HFF-Myc (cell line): ENCODE measurements around the gene DCTN1.

Experiments used
- DNase-seq: peaks from one replicate; pipeline ENCODE4 v3.0.0-alpha.2; 2011; ENCODE audit warnings: low read depth; ENCODE audit errors: extremely low read depth
- H3K4me3 ChIP-seq: replicated peaks from 2 replicates; pipeline ENCODE4 v1.5.1; 2011; ENCODE audit warnings: low read depth, mild to moderate bottlenecking, control low read depth, low read length
- TF ChIP-seq, protein P1 (sequence below): IDR thresholded peaks from 2 replicates; pipeline ENCODE4 v1.5.1; 2012; ENCODE audit warnings: mild to moderate bottlenecking, low read depth, low read length, control low read depth; ENCODE audit errors: missing control alignments

The DCTN1 gene

GRCh38 chr2:74384051-74384450, 3.9 kb upstream of the DCTN1 start:
- DNase-seq = no peak
- H3K4me3 ChIP-seq = no peak overlapping the region
- TF ChIP-seq, protein P1, sequence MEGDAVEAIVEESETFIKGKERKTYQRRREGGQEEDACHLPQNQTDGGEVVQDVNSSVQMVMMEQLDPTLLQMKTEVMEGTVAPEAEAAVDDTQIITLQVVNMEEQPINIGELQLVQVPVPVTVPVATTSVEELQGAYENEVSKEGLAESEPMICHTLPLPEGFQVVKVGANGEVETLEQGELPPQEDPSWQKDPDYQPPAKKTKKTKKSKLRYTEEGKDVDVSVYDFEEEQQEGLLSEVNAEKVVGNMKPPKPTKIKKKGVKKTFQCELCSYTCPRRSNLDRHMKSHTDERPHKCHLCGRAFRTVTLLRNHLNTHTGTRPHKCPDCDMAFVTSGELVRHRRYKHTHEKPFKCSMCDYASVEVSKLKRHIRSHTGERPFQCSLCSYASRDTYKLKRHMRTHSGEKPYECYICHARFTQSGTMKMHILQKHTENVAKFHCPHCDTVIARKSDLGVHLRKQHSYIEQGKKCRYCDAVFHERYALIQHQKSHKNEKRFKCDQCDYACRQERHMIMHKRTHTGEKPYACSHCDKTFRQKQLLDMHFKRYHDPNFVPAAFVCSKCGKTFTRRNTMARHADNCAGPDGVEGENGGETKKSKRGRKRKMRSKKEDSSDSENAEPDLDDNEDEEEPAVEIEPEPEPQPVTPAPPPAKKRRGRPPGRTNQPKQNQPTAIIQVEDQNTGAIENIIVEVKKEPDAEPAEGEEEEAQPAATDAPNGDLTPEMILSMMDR = no peak

GRCh38 chr2:74383254-74383653, 3.1 kb upstream of the DCTN1 start:
- TF ChIP-seq, protein P1 = no peak
- no peak overlapping the region for H3K4me3 ChIP-seq
- DNase-seq = no peak

GRCh38 chr2:74381751-74382150, 1.6 kb upstream of the DCTN1 start:
- no peak overlapping the region for H3K4me3 ChIP-seq
- TF ChIP-seq, protein P1 = no peak
- DNase-seq = no peak

DNA sequence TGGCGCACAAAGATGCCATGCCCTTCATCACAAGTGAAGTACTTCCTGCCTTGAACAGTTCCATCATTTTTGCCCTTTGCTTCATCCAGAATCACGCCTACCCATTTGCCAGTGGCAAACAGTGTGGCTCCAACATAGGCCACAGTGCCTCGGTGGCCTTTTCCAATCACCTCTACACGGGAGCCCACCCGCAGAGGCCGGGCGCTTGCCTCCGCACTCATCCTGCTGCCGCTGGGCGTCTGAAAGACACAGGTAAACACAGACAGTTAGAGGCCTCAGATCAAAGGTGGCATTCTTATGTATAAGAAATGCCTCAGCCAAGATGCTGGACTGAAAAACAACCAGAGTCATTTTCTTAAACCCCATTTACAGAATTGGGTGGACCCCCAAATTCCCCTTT, 2.1 kb downstream of the DCTN1 start:
- TF ChIP-seq, protein P1 = no peak
- no peak for DNase-seq
- no peak overlapping the region for H3K4me3 ChIP-seq

- no peak overlapping the region for H3K4me3 ChIP-seq
- TF ChIP-seq, protein P1 = no peak
- DNase-seq = no peak
These were observed 4.3 kb downstream of the DCTN1 start for GRCh38 chr2:74375838-74376237.

DNA sequence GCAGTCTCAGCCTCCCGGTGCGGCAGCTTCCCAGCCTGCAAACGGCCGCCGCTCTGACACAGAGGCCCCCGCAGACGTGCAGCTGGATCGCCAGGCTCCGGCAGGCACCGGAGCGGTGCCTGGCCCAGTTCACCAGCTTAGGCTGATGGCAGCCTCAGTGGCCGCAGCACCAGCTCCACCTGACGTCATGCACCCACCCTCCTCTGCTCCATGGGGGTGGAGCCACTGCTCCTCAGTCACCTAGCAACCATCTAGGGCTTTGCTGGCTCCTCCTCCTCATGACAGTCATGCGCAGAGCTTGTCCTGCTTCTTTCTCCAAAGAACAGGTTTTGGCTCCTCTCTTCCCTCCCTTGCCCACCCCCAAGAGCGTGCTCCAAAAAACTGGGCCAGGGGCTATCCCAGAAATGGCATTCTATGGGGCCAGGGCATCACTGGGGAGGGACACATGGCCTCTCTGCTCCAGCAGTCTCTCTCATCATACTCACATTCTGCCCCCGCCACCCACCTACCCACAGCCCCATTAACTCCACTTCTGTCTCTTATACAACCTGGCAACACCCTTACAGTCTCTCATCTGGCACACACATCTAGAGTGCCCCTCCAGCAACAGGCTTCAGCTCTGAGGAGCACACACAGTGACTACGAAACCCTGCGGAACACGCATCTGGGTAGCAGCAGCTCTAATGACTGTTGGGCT, 5.5 kb downstream of the DCTN1 start:
- no peak overlapping the region for H3K4me3 ChIP-seq
- TF ChIP-seq, protein P1 = no peak
- peak; percentile 40 for DNase-seq

DNA sequence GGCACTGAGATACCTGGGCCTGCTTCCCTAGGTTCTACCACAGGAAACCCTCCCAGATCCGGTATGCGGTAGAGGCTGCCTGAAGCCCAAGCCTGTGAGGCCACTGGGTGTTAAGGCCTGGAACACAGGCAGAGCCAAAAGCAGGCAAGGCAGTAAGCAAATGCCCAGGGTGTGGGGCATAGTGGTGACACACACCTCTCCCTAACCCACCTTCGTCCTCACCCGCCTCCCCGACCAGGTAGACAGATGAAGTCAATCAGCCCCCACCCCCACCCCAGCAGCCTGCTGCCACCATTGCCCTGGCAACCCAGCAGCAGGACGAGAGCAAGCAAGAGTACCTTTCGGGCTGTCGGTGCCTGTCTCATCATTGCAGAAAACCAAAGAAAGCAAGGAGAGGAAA, 6.1 kb downstream of the DCTN1 start:
- TF ChIP-seq, protein P1 = no peak
- H3K4me3 ChIP-seq = no peak overlapping the region
- DNase-seq = no peak
